PC-3 (cell line): Measurements from ENCODE around the gene DGKD.

ENCODE experiments used
- CTCF ChIP-seq: fragments of 300-600 bp; sonication (generic); conservative IDR thresholded peaks from 2 replicates; pipeline ENCODE4 v1.5.1; 2017; ENCODE audit warnings: antibody characterized with exemption, low read depth, mild to moderate bottlenecking, low read length
- EZH2 ChIP-seq: fragments of 300-600 bp; sonication (generic); IDR thresholded peaks from one replicate; pipeline ENCODE4 v1.6.1; 2017; ENCODE audit warnings: antibody characterized with exemption, mild to moderate bottlenecking, low read length; ENCODE audit not compliant: unreplicated experiment

- TF ChIP-seq CTCF (no peak), EZH2 (no peak)
Observed at GRCh38 chr2:233386382-233387041, 32.2 kb downstream of the DGKD start.
